Bronchial epithelial cell (primary cell): ENCODE data around the gene PARP3. TPM values are rescaled to one million over a fixed set of nuclear protein-coding genes. Genes with fewer than 3 reads are reported as not detected.

ENCODE experiments used
- DNase-seq: peaks from one replicate; pipeline ENCODE4 v3.0.0-alpha.2; 2010; ENCODE audit warnings: low read depth
- FAIRE-seq: peaks from 2 replicates; lab custom pipeline; 2011; peaks lifted over from hg19 to GRCh38; lab: Jason Lieb, UNC
- H3K27me3 ChIP-seq: 2 replicates; pipeline ENCODE4 v1.5.1; 2011; ENCODE audit warnings: low read length; ENCODE audit not compliant: control insufficient read depth, insufficient read depth
- H3K36me3 ChIP-seq: 2 replicates; pipeline ENCODE4 v1.5.1; 2011; ENCODE audit warnings: low read length; ENCODE audit not compliant: control insufficient read depth, insufficient read depth
- H3K4me3 ChIP-seq: 2 replicates; pipeline ENCODE4 v1.5.1; 2011; ENCODE audit warnings: mild to moderate bottlenecking, low read depth, low read length, control low read depth
- total RNA-seq: library from RNA; depleted of rRNA; stranded (reverse); fragments of >200 nt; gene quantifications from 2 replicates; pipeline ENCODE4 v1.2.1, GENCODE V29; 2014
- TF ChIP-seq, protein P1 (sequence below): IDR thresholded peaks from 2 replicates; pipeline ENCODE4 v1.5.1; 2011; ENCODE audit warnings: mild to moderate bottlenecking, moderate library complexity, low read length, control low read depth, inconsistent platforms; ENCODE audit not compliant: insufficient read depth, severe bottlenecking

The PARP3 gene
- total RNA-seq, 1 donor from 2014 or later, result 5.0 TPM

DNA sequence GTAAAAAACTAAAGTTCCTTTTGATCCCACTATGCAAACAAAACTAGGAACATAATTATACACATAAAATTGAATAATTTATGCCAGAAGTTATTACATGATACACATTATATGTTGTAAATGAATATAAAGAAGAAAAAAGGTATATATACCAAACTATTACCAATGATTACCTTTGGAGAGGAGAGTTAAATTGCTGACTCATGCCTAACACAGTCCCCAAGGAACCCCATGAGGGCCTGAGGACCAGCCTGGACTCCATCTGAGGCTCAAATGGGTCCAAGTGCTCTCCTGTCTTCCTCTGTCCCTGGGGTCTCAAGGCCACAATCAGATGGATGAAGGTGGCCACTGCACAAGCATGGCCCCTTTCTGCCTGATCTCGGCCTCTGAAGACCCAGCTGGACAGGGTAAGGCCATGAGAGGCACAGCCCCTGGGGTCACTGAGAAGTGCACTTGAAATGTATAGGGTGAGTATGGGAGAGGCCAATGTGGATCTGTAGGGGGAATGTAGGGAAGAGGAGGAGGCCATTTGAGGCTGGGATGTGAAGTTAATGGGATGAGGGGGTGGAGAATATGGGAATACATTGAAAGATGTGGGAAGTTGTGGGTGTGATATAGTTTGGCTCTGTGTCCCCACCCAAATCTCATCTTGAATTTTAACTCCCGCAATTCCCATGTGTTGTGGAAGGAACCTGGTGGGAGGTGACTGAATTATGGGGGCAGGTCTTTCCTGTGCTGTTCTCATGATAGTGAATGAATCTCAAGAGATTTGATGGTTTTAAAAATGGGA lies 37.9 kb upstream of the PARP3 start:
- no peak overlapping the region for H3K4me3 ChIP-seq
- FAIRE-seq, result no peak
- H3K36me3 ChIP-seq, result no peaks in the 10 kb centered on the region
- TF ChIP-seq, protein P1, sequence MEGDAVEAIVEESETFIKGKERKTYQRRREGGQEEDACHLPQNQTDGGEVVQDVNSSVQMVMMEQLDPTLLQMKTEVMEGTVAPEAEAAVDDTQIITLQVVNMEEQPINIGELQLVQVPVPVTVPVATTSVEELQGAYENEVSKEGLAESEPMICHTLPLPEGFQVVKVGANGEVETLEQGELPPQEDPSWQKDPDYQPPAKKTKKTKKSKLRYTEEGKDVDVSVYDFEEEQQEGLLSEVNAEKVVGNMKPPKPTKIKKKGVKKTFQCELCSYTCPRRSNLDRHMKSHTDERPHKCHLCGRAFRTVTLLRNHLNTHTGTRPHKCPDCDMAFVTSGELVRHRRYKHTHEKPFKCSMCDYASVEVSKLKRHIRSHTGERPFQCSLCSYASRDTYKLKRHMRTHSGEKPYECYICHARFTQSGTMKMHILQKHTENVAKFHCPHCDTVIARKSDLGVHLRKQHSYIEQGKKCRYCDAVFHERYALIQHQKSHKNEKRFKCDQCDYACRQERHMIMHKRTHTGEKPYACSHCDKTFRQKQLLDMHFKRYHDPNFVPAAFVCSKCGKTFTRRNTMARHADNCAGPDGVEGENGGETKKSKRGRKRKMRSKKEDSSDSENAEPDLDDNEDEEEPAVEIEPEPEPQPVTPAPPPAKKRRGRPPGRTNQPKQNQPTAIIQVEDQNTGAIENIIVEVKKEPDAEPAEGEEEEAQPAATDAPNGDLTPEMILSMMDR, result no peak
- no peaks in the 10 kb centered on the region for H3K27me3 ChIP-seq
- DNase-seq, result no peak

DNA sequence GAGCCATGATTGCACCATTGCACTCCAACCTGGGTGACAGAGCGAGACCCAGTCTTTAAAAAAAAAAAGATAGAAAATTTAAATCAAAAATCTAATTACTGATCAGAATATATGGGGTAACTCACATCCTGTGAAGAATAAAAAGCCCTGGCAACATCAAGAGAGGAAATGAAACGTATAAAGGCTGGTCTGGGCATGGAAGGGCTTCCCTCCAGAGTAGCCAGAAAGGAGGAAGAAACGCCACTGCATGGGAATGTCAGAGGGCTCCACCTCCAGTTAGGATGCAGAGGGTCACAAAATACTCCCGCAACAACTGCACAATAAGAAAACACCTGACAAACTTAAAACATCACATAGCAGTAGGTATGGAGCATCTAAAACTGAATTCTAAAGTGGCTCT lies 34.1 kb upstream of the PARP3 start:
- H3K36me3 ChIP-seq, result no peaks in the 10 kb centered on the region
- FAIRE-seq (peak; percentile 32), DNase-seq (peak; percentile 56)
- H3K27me3 ChIP-seq, result no peaks in the 10 kb centered on the region
- TF ChIP-seq, protein P1, result no peak
- H3K4me3 ChIP-seq, result no peak overlapping the region

DNA sequence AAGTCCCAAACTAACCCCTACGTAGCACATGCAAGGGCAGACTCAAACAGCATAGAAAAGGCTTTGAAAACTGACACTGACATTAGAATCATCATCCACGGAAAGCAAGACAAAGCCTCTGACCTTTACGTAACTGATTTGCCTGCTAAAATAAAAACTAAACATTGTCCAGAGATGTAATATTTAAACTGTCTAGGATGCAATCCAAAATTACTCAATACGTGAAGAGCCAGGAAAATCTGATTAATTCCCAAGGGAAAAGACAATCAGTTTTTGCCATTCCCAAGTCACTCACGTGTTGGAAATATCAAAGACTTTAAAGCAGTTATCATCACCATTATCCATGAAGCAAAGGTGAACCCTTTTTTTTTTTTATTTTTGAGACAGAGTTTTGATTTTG lies 25.7 kb upstream of the PARP3 start:
- FAIRE-seq, result no peak
- TF ChIP-seq, protein P1, result no peak
- Histone ChIP-seq H3K4me3 (no peak overlapping the region), H3K36me3 (no peaks in the 10 kb centered on the region), H3K27me3 (no peaks in the 10 kb centered on the region)
- no peak for DNase-seq

DNA sequence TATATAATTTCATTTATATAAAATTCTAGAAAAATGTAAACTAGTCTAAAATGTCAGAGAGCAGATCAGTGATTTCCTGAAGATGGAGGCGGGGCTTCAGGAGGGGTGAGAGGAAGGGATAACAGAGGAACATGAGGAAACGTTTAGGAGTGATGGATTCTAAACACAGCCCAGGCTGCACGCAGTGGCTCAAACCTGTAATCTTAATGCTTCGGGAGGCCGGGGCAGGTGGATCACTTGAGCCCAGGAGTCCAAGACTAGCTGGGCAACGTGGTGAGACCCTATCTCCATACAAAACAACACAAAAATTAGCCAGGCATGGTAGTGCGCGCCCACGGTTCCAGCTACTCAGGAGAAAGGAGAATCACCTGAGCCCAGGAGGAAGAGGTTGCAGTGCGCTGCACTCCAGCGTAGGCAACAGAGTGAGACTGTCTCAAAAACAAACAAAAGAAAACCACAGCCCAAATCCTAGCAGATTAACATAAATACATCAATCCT lies 21.0 kb upstream of the PARP3 start:
- Histone ChIP-seq H3K27me3 (no peaks in the 10 kb centered on the region), H3K4me3 (no peak overlapping the region), H3K36me3 (no peaks in the 10 kb centered on the region)
- FAIRE-seq, result no peak
- DNase-seq, result no peak
- TF ChIP-seq, protein P1, result no peak

DNA sequence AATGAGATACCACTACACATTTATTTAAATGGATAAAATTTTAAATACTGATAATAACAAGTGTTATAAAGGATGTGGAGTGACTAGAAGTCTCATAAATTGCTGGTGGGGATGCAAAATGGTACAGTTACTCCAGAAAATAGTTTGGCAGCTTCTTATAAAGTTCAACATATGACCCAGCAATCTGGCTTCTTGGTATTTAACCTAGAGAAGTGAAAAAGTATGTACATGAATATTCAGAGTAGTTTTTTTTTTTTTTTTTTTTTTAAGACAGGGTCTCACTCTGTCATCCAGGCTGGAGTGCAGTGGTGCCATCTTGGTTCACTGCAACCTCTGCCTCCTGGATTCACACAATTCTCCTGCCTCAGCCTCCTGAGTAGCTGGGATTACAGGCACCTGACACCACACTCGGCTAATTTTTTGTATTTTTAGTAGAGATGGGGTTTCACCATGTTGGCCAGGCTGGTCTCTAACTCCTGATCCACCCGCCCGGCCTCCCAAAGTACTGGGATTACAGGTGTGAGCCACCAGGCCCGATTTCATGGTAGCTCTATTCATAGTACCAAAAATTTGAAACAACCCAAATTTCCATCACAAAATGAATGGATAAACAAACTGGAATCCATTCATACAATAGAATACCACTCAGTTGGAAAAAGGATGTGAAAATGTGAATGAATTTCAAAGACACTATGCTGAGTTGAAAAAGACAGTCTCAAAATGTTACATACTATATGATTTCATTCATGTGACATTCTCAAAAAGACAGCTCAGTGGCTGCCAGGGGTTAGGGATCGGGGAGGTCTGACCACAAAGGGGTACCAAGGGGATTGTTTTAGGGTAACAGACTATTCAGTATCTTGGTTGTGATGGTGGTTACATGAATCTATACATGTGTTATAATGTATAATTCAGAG lies 14.8 kb upstream of the PARP3 start:
- no peak for DNase-seq

More for the DNA sequence above, 14.8 kb upstream of the PARP3 start:
- Histone ChIP-seq H3K27me3 (no peaks in the 10 kb centered on the region), H3K36me3 (no peaks in the 10 kb centered on the region), H3K4me3 (no peak overlapping the region)
- FAIRE-seq, result no peak
- TF ChIP-seq, protein P1, result no peak
